ENCODE data around the gene TNFSF13. TPM values are rescaled to one million over a fixed set of nuclear protein-coding genes. Genes with fewer than 3 reads are reported as not detected.

The TNFSF13 gene
- total RNA-seq, 1 experiment from 2014 or later: 3.2 TPM

DNA sequence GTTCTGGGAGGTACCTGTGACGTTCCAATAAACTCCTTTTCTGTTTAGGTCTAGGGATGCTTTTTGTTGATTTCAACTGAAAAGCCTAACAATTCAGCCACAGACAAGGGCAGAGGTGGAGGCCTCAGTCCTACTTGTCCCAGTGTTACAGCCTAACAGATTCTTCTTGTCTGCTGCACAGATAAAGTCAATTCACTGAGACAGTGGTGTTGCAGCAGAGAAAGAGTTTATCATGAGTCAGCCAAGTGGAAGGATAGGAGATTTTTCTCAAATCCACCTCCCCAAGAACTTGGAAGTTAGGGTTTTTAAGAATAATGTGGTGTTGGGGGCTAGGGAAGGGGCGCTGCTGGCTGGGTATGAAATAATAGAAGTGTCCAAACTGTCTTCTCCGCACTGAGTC is 20.5 kb upstream of the TNFSF13 start:
- Mint-ChIP-seq H3K9me3 (peaks cover 22% of the 10 kb centered on the region), H3K27me3 (ENCODE audit: low read depth) (peaks cover 32% of the 10 kb centered on the region), H3K4me1 (no peaks in the 10 kb centered on the region), H3K36me3 (no peaks in the 10 kb centered on the region), H3K27ac (no peak overlapping the region), H3K4me3 (no peak overlapping the region)
- ATAC-seq (no peak), DNase-seq (ENCODE audit: low spot score) (no peak)
- ChIA-PET CTCF (interaction anchor here (1.6 kb wide), 1 partner anchor 15 kb away, joined by 4 read pairs; no protein-coding TSS in a partner anchor), POLR2A (no interaction called here)
- TF ChIP-seq CREM (CRISPR knock-in tag; IDR thresholded peaks at IDR 0.05): no peak
- TF ChIP-seq, protein P1, sequence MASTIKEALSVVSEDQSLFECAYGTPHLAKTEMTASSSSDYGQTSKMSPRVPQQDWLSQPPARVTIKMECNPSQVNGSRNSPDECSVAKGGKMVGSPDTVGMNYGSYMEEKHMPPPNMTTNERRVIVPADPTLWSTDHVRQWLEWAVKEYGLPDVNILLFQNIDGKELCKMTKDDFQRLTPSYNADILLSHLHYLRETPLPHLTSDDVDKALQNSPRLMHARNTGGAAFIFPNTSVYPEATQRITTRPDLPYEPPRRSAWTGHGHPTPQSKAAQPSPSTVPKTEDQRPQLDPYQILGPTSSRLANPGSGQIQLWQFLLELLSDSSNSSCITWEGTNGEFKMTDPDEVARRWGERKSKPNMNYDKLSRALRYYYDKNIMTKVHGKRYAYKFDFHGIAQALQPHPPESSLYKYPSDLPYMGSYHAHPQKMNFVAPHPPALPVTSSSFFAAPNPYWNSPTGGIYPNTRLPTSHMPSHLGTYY (CRISPR knock-in tag; IDR thresholded peaks at IDR 0.05): no peak

GRCh38 chr17:7538891-7539545 is 19.5 kb upstream of the TNFSF13 start:
- TF ChIP-seq GABPB1 (CRISPR knock-in tag; IDR thresholded peaks at IDR 0.05): no peak
- TF ChIP-seq ZNF396 (CRISPR knock-in tag; IDR thresholded peaks at IDR 0.05; ENCODE audit: borderline replicate concordance): no peak
- TF ChIP-seq MLX (CRISPR knock-in tag; IDR thresholded peaks at IDR 0.05): no peak
- POLR2A ChIA-PET: no interaction called here
- CTCF ChIA-PET: interaction anchor here (0.7 to 1.6 kb wide), 3 partner anchors 16 to 22 kb away, joined by 3 to 4 read pairs (median 4); no protein-coding TSS in a partner anchor
- DNase-seq (ENCODE audit: low spot score): no peak
- H3K4me3 Mint-ChIP-seq: no peak overlapping the region
- H3K9me3 Mint-ChIP-seq: peaks cover 21% of the 10 kb centered on the region
- no peak overlapping the region for H3K27ac Mint-ChIP-seq
- no peaks in the 10 kb centered on the region for H3K36me3 Mint-ChIP-seq
- H3K4me1 Mint-ChIP-seq: no peaks in the 10 kb centered on the region
- ATAC-seq: no peak
- H3K27me3 Mint-ChIP-seq (ENCODE audit: low read depth): peaks cover 40% of the 10 kb centered on the region

DNA sequence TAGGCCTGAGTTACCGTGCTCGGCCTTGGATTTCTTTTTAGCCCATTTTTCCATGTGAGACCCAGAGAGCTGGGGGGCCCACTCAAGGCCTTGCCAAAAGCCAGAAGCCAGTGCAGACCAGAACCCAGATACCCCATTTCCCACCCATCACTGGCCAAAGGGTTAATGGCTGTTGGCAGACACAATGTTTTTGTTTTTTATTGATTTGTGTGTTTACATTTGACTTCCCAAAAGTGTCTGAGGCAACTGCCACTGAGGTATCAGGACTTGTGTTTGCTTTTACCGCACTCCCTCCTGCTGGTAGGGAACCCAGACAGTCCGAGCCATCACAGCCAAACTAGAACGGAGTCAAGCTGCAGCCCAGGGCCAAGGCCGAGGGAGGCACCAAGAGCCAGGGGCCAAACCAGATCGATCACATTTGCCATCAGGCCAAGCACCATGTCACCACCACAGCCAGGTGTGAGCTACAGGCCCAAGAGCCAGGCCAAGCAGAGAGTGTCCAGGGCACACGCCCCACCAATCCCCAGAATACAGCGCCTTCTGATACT is 17.4 kb upstream of the TNFSF13 start:
- peaks cover 13% of the 10 kb centered on the region for H3K9me3 Mint-ChIP-seq
- H3K27ac Mint-ChIP-seq: no peak overlapping the region
- H3K27me3 Mint-ChIP-seq (ENCODE audit: low read depth): peaks cover 32% of the 10 kb centered on the region
- no peaks in the 10 kb centered on the region for H3K36me3 Mint-ChIP-seq
- ChIA-PET POLR2A (interaction anchor here (0.6 kb wide), 1 partner anchor 13 kb away, joined by 5 read pairs; no protein-coding TSS in a partner anchor), CTCF (interaction anchor here (1.5 kb wide), 1 partner anchor 19 kb away, joined by 5 read pairs; no protein-coding TSS in a partner anchor)
- H3K4me3 Mint-ChIP-seq: no peak overlapping the region
- no peak for ATAC-seq
- no peak for DNase-seq (ENCODE audit: low spot score)
- H3K4me1 Mint-ChIP-seq: no peaks in the 10 kb centered on the region
- TF ChIP-seq, protein P2, sequence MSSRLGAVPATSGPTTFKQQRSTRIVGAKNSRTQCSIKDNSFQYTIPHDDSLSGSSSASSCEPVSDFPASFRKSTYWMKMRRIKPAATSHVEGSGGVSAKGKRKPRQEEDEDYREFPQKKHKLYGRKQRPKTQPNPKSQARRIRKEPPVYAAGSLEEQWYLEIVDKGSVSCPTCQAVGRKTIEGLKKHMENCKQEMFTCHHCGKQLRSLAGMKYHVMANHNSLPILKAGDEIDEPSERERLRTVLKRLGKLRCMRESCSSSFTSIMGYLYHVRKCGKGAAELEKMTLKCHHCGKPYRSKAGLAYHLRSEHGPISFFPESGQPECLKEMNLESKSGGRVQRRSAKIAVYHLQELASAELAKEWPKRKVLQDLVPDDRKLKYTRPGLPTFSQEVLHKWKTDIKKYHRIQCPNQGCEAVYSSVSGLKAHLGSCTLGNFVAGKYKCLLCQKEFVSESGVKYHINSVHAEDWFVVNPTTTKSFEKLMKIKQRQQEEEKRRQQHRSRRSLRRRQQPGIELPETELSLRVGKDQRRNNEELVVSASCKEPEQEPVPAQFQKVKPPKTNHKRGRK (CRISPR knock-in tag; IDR thresholded peaks at IDR 0.05; ENCODE audit: borderline replicate concordance): no peak
- no peak for TF ChIP-seq JAZF1 (CRISPR knock-in tag; IDR thresholded peaks at IDR 0.05)
- TF ChIP-seq, protein P3, sequence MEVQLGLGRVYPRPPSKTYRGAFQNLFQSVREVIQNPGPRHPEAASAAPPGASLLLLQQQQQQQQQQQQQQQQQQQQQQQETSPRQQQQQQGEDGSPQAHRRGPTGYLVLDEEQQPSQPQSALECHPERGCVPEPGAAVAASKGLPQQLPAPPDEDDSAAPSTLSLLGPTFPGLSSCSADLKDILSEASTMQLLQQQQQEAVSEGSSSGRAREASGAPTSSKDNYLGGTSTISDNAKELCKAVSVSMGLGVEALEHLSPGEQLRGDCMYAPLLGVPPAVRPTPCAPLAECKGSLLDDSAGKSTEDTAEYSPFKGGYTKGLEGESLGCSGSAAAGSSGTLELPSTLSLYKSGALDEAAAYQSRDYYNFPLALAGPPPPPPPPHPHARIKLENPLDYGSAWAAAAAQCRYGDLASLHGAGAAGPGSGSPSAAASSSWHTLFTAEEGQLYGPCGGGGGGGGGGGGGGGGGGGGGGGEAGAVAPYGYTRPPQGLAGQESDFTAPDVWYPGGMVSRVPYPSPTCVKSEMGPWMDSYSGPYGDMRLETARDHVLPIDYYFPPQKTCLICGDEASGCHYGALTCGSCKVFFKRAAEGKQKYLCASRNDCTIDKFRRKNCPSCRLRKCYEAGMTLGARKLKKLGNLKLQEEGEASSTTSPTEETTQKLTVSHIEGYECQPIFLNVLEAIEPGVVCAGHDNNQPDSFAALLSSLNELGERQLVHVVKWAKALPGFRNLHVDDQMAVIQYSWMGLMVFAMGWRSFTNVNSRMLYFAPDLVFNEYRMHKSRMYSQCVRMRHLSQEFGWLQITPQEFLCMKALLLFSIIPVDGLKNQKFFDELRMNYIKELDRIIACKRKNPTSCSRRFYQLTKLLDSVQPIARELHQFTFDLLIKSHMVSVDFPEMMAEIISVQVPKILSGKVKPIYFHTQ (CRISPR knock-in tag; IDR thresholded peaks at IDR 0.05): no peak

- DNase-seq (ENCODE audit: low spot score) (no peak), ATAC-seq (no peak)
- no peak overlapping the region for H3K27ac Mint-ChIP-seq
- H3K27me3 Mint-ChIP-seq (ENCODE audit: low read depth): peaks cover 31% of the 10 kb centered on the region
- TF ChIP-seq ATF6 (CRISPR knock-in tag; IDR thresholded peaks at IDR 0.05) (no peak), ZNF317 (CRISPR knock-in tag; IDR thresholded peaks at IDR 0.05; ENCODE audit: borderline replicate concordance, low read depth) (no peak), MLX (CRISPR knock-in tag; IDR thresholded peaks at IDR 0.05) (no peak), CREB1 (CRISPR knock-in tag; IDR thresholded peaks at IDR 0.05) (no peak), NR2C2 (CRISPR knock-in tag; IDR thresholded peaks at IDR 0.05) (no peak)
- ChIA-PET POLR2A (no interaction called here), CTCF (interaction anchor here (2.4 kb wide), 1 partner anchor 15 kb away, joined by 13 read pairs; no protein-coding TSS in a partner anchor)
- H3K9me3 Mint-ChIP-seq: no peaks in the 10 kb centered on the region
- no peaks in the 10 kb centered on the region for H3K36me3 Mint-ChIP-seq
- no peak overlapping the region for H3K4me3 Mint-ChIP-seq
- H3K4me1 Mint-ChIP-seq: peaks cover 6% of the 10 kb centered on the region
Observed at GRCh38 chr17:7544911-7545310, 13.6 kb upstream of the TNFSF13 start.
